HG03039 (cell line): ENCODE data around the gene EXOC3.

Source experiments
- ATAC-seq: cut with Tn5 transposase; IDR thresholded peaks from one replicate; pipeline ENCODE4 v1.9.1; 2021; ENCODE audit warnings: mild to moderate bottlenecking, moderate library complexity; ENCODE audit not compliant: unreplicated experiment

The EXOC3 gene

GRCh38 chr5:437281-437771, 5.7 kb upstream of the EXOC3 start:
- ATAC-seq: no peak

GRCh38 chr5:438481-438981, 4.4 kb upstream of the EXOC3 start:
- no peak for ATAC-seq

- no peak for ATAC-seq
These were observed 3.8 kb upstream of the EXOC3 start for GRCh38 chr5:439181-439580.

GRCh38 chr5:439636-440035, 3.3 kb upstream of the EXOC3 start:
- no peak for ATAC-seq

GRCh38 chr5:440401-441201, 2.4 kb upstream of the EXOC3 start:
- no peak for ATAC-seq

GRCh38 chr5:441996-442334, 1.0 kb upstream of the EXOC3 start:
- ATAC-seq: no peak

GRCh38 chr5:443239-444151, 519 bp downstream of the EXOC3 start:
- ATAC-seq: no peak

GRCh38 chr5:444226-444625, 1.2 kb downstream of the EXOC3 start:
- no peak for ATAC-seq

- no peak for ATAC-seq
These were observed 2.6 kb downstream of the EXOC3 start for GRCh38 chr5:445591-445990.

- ATAC-seq: no peak
These were observed 3.3 kb downstream of the EXOC3 start for GRCh38 chr5:446066-446882.

- ATAC-seq: no peak
These were observed 3.9 kb downstream of the EXOC3 start for GRCh38 chr5:446883-447263.

- ATAC-seq: no peak
These were observed 4.5 kb downstream of the EXOC3 start for GRCh38 chr5:447501-447900.

- no peak for ATAC-seq
These were observed 5.2 kb downstream of the EXOC3 start for GRCh38 chr5:448061-448765.

- no peak for ATAC-seq
These were observed 5.8 kb downstream of the EXOC3 start for GRCh38 chr5:448766-449090.

- ATAC-seq: no peak
These were observed 6.2 kb downstream of the EXOC3 start for GRCh38 chr5:449151-449550.

GRCh38 chr5:451587-452458, 8.8 kb downstream of the EXOC3 start:
- ATAC-seq: no peak

- ATAC-seq: no peak
These were observed 10.2 kb downstream of the EXOC3 start for GRCh38 chr5:452978-453710.

GRCh38 chr5:453725-454481, 10.9 kb downstream of the EXOC3 start:
- no peak for ATAC-seq
